Activated CD4-positive, alpha-beta T cell treated with anti-CD3 and anti-CD28 coated beads, Interleukin-2, amount 10 ng/mL, durations not matched to agents 7 days and 5 days (primary cell): ENCODE measurements around the gene MYBBP1A. TPM values are rescaled to one million over a fixed set of nuclear protein-coding genes. Genes with fewer than 3 reads are reported as not detected.

ENCODE experiments used
- CTCF ChIA-PET: fragments of 350-600 bp; sonication (Branson Sonifier 250); formaldehyde crosslinking; loops from one replicate; lab custom pipeline; 2021; ENCODE audit warnings: antibody characterized with exemption; lab: Charles Lee
- POLR2A ChIA-PET: fragments of 350-600 bp; sonication (Branson Sonifier 250); formaldehyde crosslinking; loops from one replicate; lab custom pipeline; 2021; ENCODE audit warnings: antibody characterized with exemption; lab: Charles Lee
- DNase-seq: peaks from one replicate; pipeline ENCODE4 v3.0.0-alpha.2; 2020
- H3K27ac Mint-ChIP-seq: one replicate; pipeline ENCODE4 v1.8.0; 2021; ENCODE audit warnings: mild to moderate bottlenecking, moderate library complexity, mixed read lengths
- H3K27me3 Mint-ChIP-seq: one replicate; pipeline ENCODE4 v1.8.0; 2021; ENCODE audit warnings: mixed read lengths
- H3K36me3 Mint-ChIP-seq: one replicate; pipeline ENCODE4 v1.8.0; 2021; ENCODE audit warnings: low read depth, mixed read lengths
- H3K4me1 Mint-ChIP-seq: one replicate; pipeline ENCODE4 v1.8.0; 2021; ENCODE audit warnings: mixed read lengths
- H3K4me3 Mint-ChIP-seq: one replicate; pipeline ENCODE4 v1.8.0; 2021; ENCODE audit warnings: mild to moderate bottlenecking, moderate library complexity, mixed read lengths
- H3K9me3 Mint-ChIP-seq: one replicate; pipeline ENCODE4 v1.8.0; 2021; ENCODE audit warnings: mixed read lengths
- total RNA-seq, 2 experiments: library from RNA; stranded (reverse); gene quantifications; one replicate each; pipeline ENCODE4 v1.2.3, GENCODE V29; 2021

MYBBP1A gene
- total RNA-seq, 2 experiments from 2014 or later = 58.0 to 59.0 TPM

DNA sequence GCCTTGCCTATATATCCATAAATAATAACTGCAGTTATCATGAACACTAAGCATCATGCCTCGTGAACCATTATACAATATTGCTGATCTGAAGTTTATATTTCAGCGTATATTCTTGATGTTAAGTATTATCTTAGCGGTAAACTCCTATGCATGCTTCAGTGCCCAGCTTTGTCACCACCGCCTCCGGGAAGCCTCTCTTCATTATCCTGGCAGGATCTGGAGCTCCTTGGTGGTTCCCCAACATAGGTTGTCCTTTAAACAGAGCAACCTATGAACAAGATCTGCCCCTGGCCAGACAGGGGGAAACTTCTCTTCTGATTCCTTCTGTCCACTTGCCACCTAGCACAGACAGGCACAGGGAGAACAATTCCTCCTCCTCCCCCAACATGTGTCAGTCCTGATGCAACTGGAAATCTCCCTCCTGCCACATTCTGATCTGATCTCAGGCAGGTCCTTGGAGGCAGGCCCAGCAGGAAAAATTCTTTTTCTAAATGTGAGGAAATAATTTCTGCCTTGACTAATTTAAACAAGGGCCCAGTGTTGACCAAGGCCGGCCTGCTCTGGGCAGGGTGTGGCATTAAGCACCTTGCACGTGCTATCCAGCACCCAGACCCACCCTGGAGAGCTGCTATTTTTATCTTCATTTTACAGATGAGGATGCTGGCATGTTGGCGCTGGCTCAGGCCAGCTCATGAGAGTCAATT, 34.1 kb downstream of the MYBBP1A start:
- Mint-ChIP-seq H3K27ac (no peak overlapping the region), H3K27me3 (no peaks in the 10 kb centered on the region), H3K9me3 (no peaks in the 10 kb centered on the region), H3K4me3 (no peak overlapping the region), H3K4me1 (peaks cover 4% of the 10 kb centered on the region), H3K36me3 (no peaks in the 10 kb centered on the region)
- no peak for DNase-seq
- POLR2A ChIA-PET = no interaction called here
- CTCF ChIA-PET = interaction anchor here (1.0 kb wide), 1 partner anchor 12 kb away, joined by 3 read pairs; no protein-coding TSS in a partner anchor

DNA sequence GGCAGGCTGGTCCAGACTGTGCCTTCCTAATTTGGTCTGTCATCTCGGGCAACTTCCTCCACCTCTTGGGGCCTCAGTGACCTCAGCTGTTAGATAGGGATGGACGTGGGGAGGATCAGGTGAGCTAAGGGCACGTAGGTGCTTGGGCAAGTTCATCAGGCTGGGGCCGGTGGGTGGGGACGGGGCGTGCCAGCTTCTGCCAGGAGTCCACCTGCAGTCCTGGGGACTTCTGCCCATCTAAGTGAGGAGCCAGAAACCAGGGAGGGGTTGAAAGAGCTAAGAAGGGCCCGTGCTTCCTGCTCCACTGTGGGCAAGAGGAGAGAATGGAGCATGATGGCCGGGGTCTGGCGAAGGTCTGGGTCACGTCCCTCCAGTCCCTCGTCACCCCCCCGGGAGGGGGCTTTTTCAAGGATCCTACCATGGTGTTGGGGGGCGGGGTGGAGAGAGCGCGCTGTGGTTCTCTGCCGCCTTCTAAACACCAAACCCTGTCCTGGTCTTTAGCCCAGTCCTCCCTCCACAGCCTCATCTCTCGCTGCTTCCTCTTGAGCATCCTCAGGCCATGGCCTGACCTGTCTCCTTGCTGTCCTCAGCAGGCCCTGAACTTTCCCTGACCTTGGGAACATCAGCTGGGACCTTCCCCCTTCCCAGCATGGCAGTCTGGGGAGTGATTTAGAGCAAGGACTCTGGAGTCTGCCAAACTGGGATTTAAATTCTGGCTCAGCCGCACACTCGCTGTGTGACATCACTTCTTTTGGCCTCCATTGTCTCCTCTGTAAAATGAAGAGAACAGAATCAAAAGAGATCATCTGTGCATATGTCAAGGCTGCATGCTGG, 34.9 kb downstream of the MYBBP1A start:
- no peaks in the 10 kb centered on the region for H3K36me3 Mint-ChIP-seq
- H3K4me1 Mint-ChIP-seq = peaks cover 4% of the 10 kb centered on the region
- no peaks in the 10 kb centered on the region for H3K9me3 Mint-ChIP-seq
- H3K27me3 Mint-ChIP-seq = no peaks in the 10 kb centered on the region
- ChIA-PET POLR2A (no interaction called here), CTCF (no interaction called here)
- no peak overlapping the region for H3K27ac Mint-ChIP-seq
- no peak for DNase-seq
- H3K4me3 Mint-ChIP-seq = no peak overlapping the region

DNA sequence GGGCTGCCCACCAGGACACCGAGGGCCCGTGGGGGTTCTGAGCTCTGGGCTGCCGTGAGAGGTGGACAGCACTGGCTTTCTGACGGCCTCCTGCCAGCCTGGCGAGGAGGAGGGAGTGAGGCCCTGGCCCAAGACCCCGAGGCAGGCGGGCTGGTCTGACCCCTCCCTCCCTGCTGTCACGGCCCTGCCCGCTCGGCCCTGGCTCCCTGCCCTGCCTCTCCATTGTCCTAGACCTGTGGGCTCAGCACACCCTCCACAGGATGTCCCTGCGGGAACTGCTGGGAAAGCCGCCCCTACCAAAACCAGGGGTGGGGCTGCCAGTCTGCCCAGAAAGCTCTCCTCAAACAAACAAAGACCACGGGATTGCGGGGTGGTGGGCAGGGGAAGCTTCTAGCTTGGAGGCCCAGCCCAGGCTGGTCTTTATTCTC, 35.8 kb downstream of the MYBBP1A start:
- no peak overlapping the region for H3K4me3 Mint-ChIP-seq
- H3K36me3 Mint-ChIP-seq = no peaks in the 10 kb centered on the region
- H3K4me1 Mint-ChIP-seq = peaks cover 4% of the 10 kb centered on the region
- ChIA-PET CTCF (no interaction called here), POLR2A (no interaction called here)
- H3K27ac Mint-ChIP-seq = no peak overlapping the region
- no peaks in the 10 kb centered on the region for H3K9me3 Mint-ChIP-seq
- no peaks in the 10 kb centered on the region for H3K27me3 Mint-ChIP-seq
- DNase-seq = no peak

DNA sequence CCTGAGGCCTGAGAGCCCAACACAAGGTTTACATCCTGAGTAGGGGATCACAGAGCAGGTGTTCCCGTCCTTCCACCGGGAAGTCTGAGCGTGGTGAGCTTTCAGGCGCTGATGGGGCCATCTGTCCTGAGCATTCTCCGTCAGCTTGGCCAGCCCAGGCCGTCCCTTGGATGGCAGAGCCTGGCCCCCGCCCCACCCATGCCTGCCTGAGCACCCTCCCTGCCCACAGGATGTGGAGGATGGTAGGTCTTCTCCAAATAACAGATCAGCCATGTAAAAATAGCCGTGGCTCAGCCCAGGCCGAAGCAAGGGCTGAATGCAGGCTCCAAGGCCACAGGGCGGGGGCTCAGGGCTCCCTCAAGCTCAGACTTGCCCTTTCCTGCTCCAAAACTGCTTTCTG, 36.3 kb downstream of the MYBBP1A start:
- Mint-ChIP-seq H3K27me3 (no peaks in the 10 kb centered on the region), H3K4me3 (no peak overlapping the region), H3K36me3 (no peaks in the 10 kb centered on the region), H3K27ac (no peak overlapping the region), H3K9me3 (no peaks in the 10 kb centered on the region), H3K4me1 (peaks cover 4% of the 10 kb centered on the region)
- POLR2A ChIA-PET = no interaction called here
- CTCF ChIA-PET = no interaction called here
- DNase-seq = no peak

- no peaks in the 10 kb centered on the region for H3K9me3 Mint-ChIP-seq
- H3K27me3 Mint-ChIP-seq = no peaks in the 10 kb centered on the region
- no peak overlapping the region for H3K4me3 Mint-ChIP-seq
- ChIA-PET CTCF (interaction anchor here (0.8 to 1.1 kb wide), 2 partner anchors 41 to 99 kb away, joined by 3 read pairs; no protein-coding TSS in a partner anchor), POLR2A (no interaction called here)
- no peaks in the 10 kb centered on the region for H3K36me3 Mint-ChIP-seq
- H3K4me1 Mint-ChIP-seq = peaks cover 4% of the 10 kb centered on the region
- no peak for DNase-seq
- H3K27ac Mint-ChIP-seq = no peak overlapping the region
These were observed 38.4 kb downstream of the MYBBP1A start for GRCh38 chr17:4516735-4517134.

DNA sequence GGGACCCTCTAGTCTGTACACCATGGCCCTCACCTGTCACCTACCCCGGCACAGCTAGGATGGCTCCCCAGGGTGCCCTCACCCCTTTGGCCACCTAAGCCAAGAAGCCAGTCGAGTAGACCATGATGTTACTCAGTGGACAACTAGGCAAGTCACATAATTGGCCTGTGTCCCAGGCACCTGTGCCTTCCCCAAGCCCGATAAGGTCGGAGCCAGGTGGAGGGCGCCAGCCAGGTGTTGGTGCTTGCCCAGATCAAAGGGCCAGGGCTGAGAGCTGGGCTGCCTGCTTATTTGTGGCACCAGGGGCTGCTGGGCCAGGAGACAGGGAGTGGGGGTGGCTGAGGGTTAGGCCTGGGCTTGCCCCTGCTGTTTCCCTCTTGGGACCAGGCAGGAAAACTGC, 39.7 kb downstream of the MYBBP1A start:
- Mint-ChIP-seq H3K9me3 (no peaks in the 10 kb centered on the region), H3K4me1 (peaks cover 8% of the 10 kb centered on the region), H3K4me3 (no peak overlapping the region), H3K27ac (no peak overlapping the region), H3K27me3 (no peaks in the 10 kb centered on the region), H3K36me3 (no peaks in the 10 kb centered on the region)
- CTCF ChIA-PET = no interaction called here
- POLR2A ChIA-PET = no interaction called here
- no peak for DNase-seq

DNA sequence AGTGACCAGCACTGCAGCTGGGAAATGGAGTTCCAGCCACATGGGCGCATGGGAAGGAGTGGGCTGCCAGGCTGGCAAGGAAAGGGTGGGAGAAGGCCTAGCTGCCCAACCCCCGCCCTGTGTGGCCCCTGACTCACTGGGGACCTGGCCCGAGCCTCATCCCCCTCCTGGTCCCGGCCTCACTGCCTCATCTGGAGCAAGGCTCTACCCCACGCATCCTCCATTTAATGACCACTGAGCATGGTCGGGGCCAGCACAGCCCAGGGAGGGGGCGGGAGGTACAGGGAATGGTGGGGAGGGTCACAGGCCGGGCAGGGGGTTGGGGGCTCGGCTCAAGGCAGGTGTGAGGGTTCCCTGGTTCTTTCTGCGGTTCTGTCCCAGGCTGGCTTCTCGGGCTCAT, 40.4 kb downstream of the MYBBP1A start:
- Mint-ChIP-seq H3K9me3 (no peaks in the 10 kb centered on the region), H3K27ac (no peak overlapping the region), H3K27me3 (no peaks in the 10 kb centered on the region), H3K36me3 (no peaks in the 10 kb centered on the region), H3K4me3 (no peak overlapping the region), H3K4me1 (peaks cover 12% of the 10 kb centered on the region)
- no peak for DNase-seq
- ChIA-PET POLR2A (no interaction called here), CTCF (interaction anchor here (0.6 kb wide), 1 partner anchor 9 kb away, joined by 3 read pairs; no protein-coding TSS in a partner anchor)

- DNase-seq = no peak
- H3K4me3 Mint-ChIP-seq = no peak overlapping the region
- H3K27me3 Mint-ChIP-seq = no peaks in the 10 kb centered on the region
- peaks cover 18% of the 10 kb centered on the region for H3K4me1 Mint-ChIP-seq
- no peaks in the 10 kb centered on the region for H3K36me3 Mint-ChIP-seq
- no peak overlapping the region for H3K27ac Mint-ChIP-seq
- CTCF ChIA-PET = interaction anchor here (0.6 kb wide), 1 partner anchor 8 kb away, joined by 3 read pairs; no protein-coding TSS in a partner anchor
- POLR2A ChIA-PET = no interaction called here
- no peaks in the 10 kb centered on the region for H3K9me3 Mint-ChIP-seq
These were observed 41.0 kb downstream of the MYBBP1A start for GRCh38 chr17:4514206-4514605.

- ChIA-PET POLR2A (no interaction called here), CTCF (no interaction called here)
- Mint-ChIP-seq H3K4me1 (peaks cover 25% of the 10 kb centered on the region), H3K9me3 (no peaks in the 10 kb centered on the region), H3K4me3 (no peak overlapping the region), H3K27ac (no peak overlapping the region), H3K36me3 (no peaks in the 10 kb centered on the region), H3K27me3 (no peaks in the 10 kb centered on the region)
- no peak for DNase-seq
These were observed 41.8 kb downstream of the MYBBP1A start for GRCh38 chr17:4513113-4514032.

- Mint-ChIP-seq H3K27ac (no peak overlapping the region), H3K27me3 (no peaks in the 10 kb centered on the region), H3K36me3 (no peaks in the 10 kb centered on the region), H3K9me3 (no peaks in the 10 kb centered on the region), H3K4me1 (peaks cover 24% of the 10 kb centered on the region), H3K4me3 (no peak overlapping the region)
- POLR2A ChIA-PET = no interaction called here
- CTCF ChIA-PET = no interaction called here
- DNase-seq = no peak
These were observed 42.8 kb downstream of the MYBBP1A start for GRCh38 chr17:4512156-4513112.

- no peak overlapping the region for H3K27ac Mint-ChIP-seq
- no peaks in the 10 kb centered on the region for H3K36me3 Mint-ChIP-seq
- peaks cover 24% of the 10 kb centered on the region for H3K4me1 Mint-ChIP-seq
- no peak for DNase-seq
- H3K9me3 Mint-ChIP-seq = no peaks in the 10 kb centered on the region
- no peak overlapping the region for H3K4me3 Mint-ChIP-seq
- H3K27me3 Mint-ChIP-seq = no peaks in the 10 kb centered on the region
- ChIA-PET CTCF (no interaction called here), POLR2A (no interaction called here)
These were observed 43.8 kb downstream of the MYBBP1A start for GRCh38 chr17:4511199-4511932.
